ENCODE results near the gene CYBRD1.

DNA sequence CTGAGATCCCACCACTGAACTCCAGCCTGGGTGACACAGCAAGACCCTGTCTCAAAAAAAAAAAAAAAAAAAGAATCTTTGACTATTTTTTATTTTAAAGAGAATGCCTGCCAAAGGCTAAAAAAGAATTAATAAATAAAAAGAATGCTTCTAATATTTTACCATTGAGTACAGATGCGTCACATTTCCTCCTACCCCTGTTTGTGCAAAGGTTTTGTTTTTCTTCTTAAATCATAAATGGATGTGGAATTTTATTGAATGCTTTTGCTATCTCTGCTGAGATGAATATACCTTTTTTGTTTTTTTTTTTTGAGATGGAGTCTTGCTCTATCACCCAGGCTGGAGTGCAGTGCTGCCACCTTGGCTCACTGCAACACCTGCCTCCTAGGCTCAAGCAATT is 22.8 kb downstream of the CYBRD1 start:
- no peak for TF ChIP-seq MYC (IDR thresholded peaks at IDR 0.05; ENCODE audit: borderline replicate concordance, low read length)
- no peak for TF ChIP-seq TFCP2L1 (CRISPR knock-in tag; IDR thresholded peaks at IDR 0.05)
- TF ChIP-seq KDM1A (IDR thresholded peaks at IDR 0.05; ENCODE audit: low read depth): no peak
- TF ChIP-seq, protein P1, sequence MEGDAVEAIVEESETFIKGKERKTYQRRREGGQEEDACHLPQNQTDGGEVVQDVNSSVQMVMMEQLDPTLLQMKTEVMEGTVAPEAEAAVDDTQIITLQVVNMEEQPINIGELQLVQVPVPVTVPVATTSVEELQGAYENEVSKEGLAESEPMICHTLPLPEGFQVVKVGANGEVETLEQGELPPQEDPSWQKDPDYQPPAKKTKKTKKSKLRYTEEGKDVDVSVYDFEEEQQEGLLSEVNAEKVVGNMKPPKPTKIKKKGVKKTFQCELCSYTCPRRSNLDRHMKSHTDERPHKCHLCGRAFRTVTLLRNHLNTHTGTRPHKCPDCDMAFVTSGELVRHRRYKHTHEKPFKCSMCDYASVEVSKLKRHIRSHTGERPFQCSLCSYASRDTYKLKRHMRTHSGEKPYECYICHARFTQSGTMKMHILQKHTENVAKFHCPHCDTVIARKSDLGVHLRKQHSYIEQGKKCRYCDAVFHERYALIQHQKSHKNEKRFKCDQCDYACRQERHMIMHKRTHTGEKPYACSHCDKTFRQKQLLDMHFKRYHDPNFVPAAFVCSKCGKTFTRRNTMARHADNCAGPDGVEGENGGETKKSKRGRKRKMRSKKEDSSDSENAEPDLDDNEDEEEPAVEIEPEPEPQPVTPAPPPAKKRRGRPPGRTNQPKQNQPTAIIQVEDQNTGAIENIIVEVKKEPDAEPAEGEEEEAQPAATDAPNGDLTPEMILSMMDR (IDR thresholded peaks at IDR 0.05): no peak
- TF ChIP-seq JUN (IDR thresholded peaks at IDR 0.05): no peak
- TF ChIP-seq MAFK (IDR thresholded peaks at IDR 0.05; ENCODE audit: partially characterized antibody): no peak
- TF ChIP-seq NPAS2 (CRISPR knock-in tag; IDR thresholded peaks at IDR 0.05; ENCODE audit: borderline replicate concordance): no peak
- no peak for TF ChIP-seq POLR2A (IDR thresholded peaks at IDR 0.05; ENCODE audit: low read length)
- no peak for TF ChIP-seq RARB (CRISPR knock-in tag; IDR thresholded peaks at IDR 0.05)
- TF ChIP-seq GATA3 (IDR thresholded peaks at IDR 0.05; ENCODE audit: borderline replicate concordance): no peak
- no peak for TF ChIP-seq ZFP36 (IDR thresholded peaks at IDR 0.05; ENCODE audit: borderline replicate concordance, partially characterized antibody)
- TF ChIP-seq CEBPB (IDR thresholded peaks at IDR 0.05): no peak
- TF ChIP-seq RAD21 (conservative IDR thresholded peaks at IDR 0.05 in 1 of 2, IDR thresholded peaks at IDR 0.05 in 1 of 2): no peak

Measured in A549 (cell line).